HG02981 (cell line): ENCODE results near the gene PDE4D.

Experiments
- ATAC-seq: cut with Tn5 transposase; IDR thresholded peaks from one replicate; pipeline ENCODE4 v1.9.1; 2021; ENCODE audit warnings: mild to moderate bottlenecking, moderate library complexity; ENCODE audit not compliant: unreplicated experiment

PDE4D gene

GRCh38 chr5:59840200-59840601, 53.3 kb downstream of the PDE4D start:
- ATAC-seq, result no peak

- ATAC-seq, result no peak
Measured at GRCh38 chr5:59838989-59839388, 54.5 kb downstream of the PDE4D start.

- no peak for ATAC-seq
Measured at GRCh38 chr5:59838067-59838466, 55.5 kb downstream of the PDE4D start.

- no peak for ATAC-seq
Measured at GRCh38 chr5:59837071-59837470, 56.5 kb downstream of the PDE4D start.

- no peak for ATAC-seq
Measured at GRCh38 chr5:59835800-59836199, 57.7 kb downstream of the PDE4D start.

GRCh38 chr5:59833448-59833847, 60.1 kb downstream of the PDE4D start:
- no peak for ATAC-seq

- no peak for ATAC-seq
Measured at GRCh38 chr5:59832577-59833301, 60.8 kb downstream of the PDE4D start.

- ATAC-seq, result no peak
Measured at GRCh38 chr5:59831326-59832010, 62.1 kb downstream of the PDE4D start.

- no peak for ATAC-seq
Measured at GRCh38 chr5:59830536-59831200, 62.9 kb downstream of the PDE4D start.

- ATAC-seq, result no peak
Measured at GRCh38 chr5:59829922-59830321, 63.6 kb downstream of the PDE4D start.

- no peak for ATAC-seq
Measured at GRCh38 chr5:59829386-59829785, 64.1 kb downstream of the PDE4D start.

GRCh38 chr5:59828623-59829022, 64.9 kb downstream of the PDE4D start:
- ATAC-seq, result no peak

GRCh38 chr5:59826996-59827395, 66.5 kb downstream of the PDE4D start:
- no peak for ATAC-seq

- ATAC-seq, result no peak
Measured at GRCh38 chr5:59823420-59823819, 70.1 kb downstream of the PDE4D start.

GRCh38 chr5:59819806-59820205, 73.7 kb downstream of the PDE4D start:
- no peak for ATAC-seq

GRCh38 chr5:59817536-59817935, 76.0 kb downstream of the PDE4D start:
- ATAC-seq, result no peak

GRCh38 chr5:59816654-59817300, 76.7 kb downstream of the PDE4D start:
- ATAC-seq, result no peak

GRCh38 chr5:59814537-59814872, 79.0 kb downstream of the PDE4D start:
- no peak for ATAC-seq

GRCh38 chr5:59813761-59814536, 79.6 kb downstream of the PDE4D start:
- peak; percentile 66 for ATAC-seq

- ATAC-seq, result peak; percentile 64
Measured at GRCh38 chr5:59810041-59810440, 83.5 kb downstream of the PDE4D start.

GRCh38 chr5:59807806-59808205, 85.7 kb downstream of the PDE4D start:
- ATAC-seq, result no peak
